GM12878 (cell line): ENCODE data around the gene GLI2. TPM values are rescaled to one million over a fixed set of nuclear protein-coding genes. Genes with fewer than 3 reads are reported as not detected.

Experiments used
- ATAC-seq: fragments of 200-7000 bp; cut with Tn5 transposase; 3 replicates; pipeline ENCODE4 v1.9.1; 2020; ENCODE audit warnings: mild to moderate bottlenecking, moderate library complexity
- BruUV-seq: library from RNA; stranded (reverse); fragments of 400-500 nt; replicated peaks from 2 replicates; lab custom pipeline; 2021; lab: Mats Ljungman, UMichigan
- CTCF ChIA-PET: fragments of 300-600 bp; sonication (Branson Sonifier 250); formaldehyde crosslinking; extraction: SDS; loops from one replicate; lab custom pipeline; 2021; ENCODE audit warnings: inconsistent platforms; lab: Yijun Ruan, JAX
- POLR2A ChIA-PET: fragments of 350-600 bp; formaldehyde crosslinking; extraction: SDS; loops from one replicate; lab custom pipeline; 2021; ENCODE audit warnings: inconsistent platforms; lab: Charles Lee
- RAD21 ChIA-PET: fragments of 300-600 bp; sonication (Branson Sonifier 250); formaldehyde crosslinking; loops from one replicate; lab custom pipeline; 2023; ENCODE audit warnings: antibody characterized with exemption; ENCODE audit not compliant: unreplicated experiment; lab: Charles Lee
- SMC1A ChIA-PET: fragments of 300-600 bp; sonication (Branson Sonifier 250); formaldehyde crosslinking; loops from one replicate; lab custom pipeline; 2023; ENCODE audit not compliant: unreplicated experiment, uncharacterized antibody; lab: Charles Lee
- DNase-seq: peaks from one replicate; pipeline ENCODE4 v3.0.0-alpha.2; 2011; ENCODE audit warnings: low read depth, low spot score
- FAIRE-seq: peaks from 3 replicates; lab custom pipeline; 2011; peaks lifted over from hg19 to GRCh38; lab: Jason Lieb, UNC
- H2AFZ ChIP-seq: 2 replicates; pipeline ENCODE4 v1.6.0; 2011; ENCODE audit warnings: low read depth, low read length, control low read depth; ENCODE audit not compliant: control insufficient read depth
- H3K27ac ChIP-seq: 2 replicates; pipeline ENCODE4 v1.5.1; 2011; ENCODE audit warnings: control low read depth; ENCODE audit not compliant: control insufficient read depth, insufficient read depth
- H3K27me3 ChIP-seq, 2 experiments: replicated peaks in 1 of 2; 2 replicates each; pipeline versions ENCODE4 v1.6.0 to v1.6.1; 2011; ENCODE audit warnings: low read length in 1 of 2; ENCODE audit not compliant: control insufficient read depth in 2 of 2, insufficient read depth in 2 of 2
- H3K36me3 ChIP-seq, 2 experiments: 2 replicates each; pipeline ENCODE4 v1.5.1; 2011; ENCODE audit warnings: low read length in 1 of 2; ENCODE audit not compliant: control insufficient read depth in 2 of 2, insufficient read depth in 2 of 2
- H3K4me1 ChIP-seq: 2 replicates; pipeline ENCODE4 v1.6.1; 2011; ENCODE audit warnings: mild to moderate bottlenecking, low read length, moderate library complexity, mixed read lengths; ENCODE audit not compliant: control insufficient read depth, insufficient read depth
- H3K4me2 ChIP-seq: 2 replicates; pipeline ENCODE4 v1.6.0; 2011; ENCODE audit warnings: control low read depth; ENCODE audit not compliant: control insufficient read depth, insufficient read depth
- H3K4me3 ChIP-seq: fragments of 200-600 bp; sonication (generic); 2 replicates; pipeline ENCODE4 v1.5.1; 2016
- H3K79me2 ChIP-seq: 2 replicates; pipeline ENCODE4 v1.6.0; 2011; ENCODE audit warnings: low read length; ENCODE audit not compliant: control insufficient read depth, insufficient read depth
- H3K9ac ChIP-seq: 2 replicates; pipeline ENCODE4 v1.8.0; 2011; ENCODE audit warnings: low read length, control low read depth, mixed read lengths; ENCODE audit not compliant: control insufficient read depth, insufficient read depth
- H3K9me3 ChIP-seq: replicated peaks from 3 replicates; pipeline ENCODE4 v1.5.1; 2011; ENCODE audit warnings: mild to moderate bottlenecking, low read length; ENCODE audit not compliant: control insufficient read depth, insufficient read depth
- H4K20me1 ChIP-seq: 2 replicates; pipeline ENCODE4 v1.6.0; 2011; ENCODE audit not compliant: control insufficient read depth, insufficient read depth
- KAT2A ChIP-seq: conservative IDR thresholded peaks from 2 replicates; pipeline ENCODE4 v1.6.1; 2011; ENCODE audit warnings: low read depth, low read length; ENCODE audit not compliant: control insufficient read depth
- MTA2 ChIP-seq: fragments of 450-650 bp; IDR thresholded peaks from 2 replicates; pipeline ENCODE4 v1.6.1; 2016; ENCODE audit warnings: low read depth, mild to moderate bottlenecking, moderate library complexity
- SIN3A ChIP-seq: IDR thresholded peaks from 2 replicates; pipeline ENCODE4 v1.6.1; 2012; ENCODE audit warnings: low read depth, low read length, improper control_type of control experiment
- TCF3 ChIP-seq: IDR thresholded peaks from 2 replicates; pipeline ENCODE4 v1.6.1; 2012; ENCODE audit warnings: low read depth, mild to moderate bottlenecking, low read length, borderline replicate concordance; ENCODE audit not compliant: insufficient read depth
- WGBS: methylation state at CpG from one replicate; pipeline ENCODE4 v1.1.6; 2016; ENCODE audit warnings: low lambda C conversion rate; ENCODE audit not compliant: insufficient replicate concordance, insufficient coverage; ENCODE audit errors: missing lambda C conversion rate; 5-methylcytosine and 5-hydroxymethylcytosine counted together
- in situ Hi-C: fragments of 300-500 bp; cut with MboI; formaldehyde crosslinking; loops from 9 replicates; pipeline ENCODE4 v1.14.3; 2018; ENCODE audit warnings: mixed read lengths
- intact Hi-C: fragments of 100-400 bp; cut with micrococcal nuclease; formaldehyde crosslinking; loops from one replicate; pipeline ENCODE4 v1.14.2; 2022; ENCODE audit not compliant: unreplicated experiment
- polyA plus RNA-seq, 11 experiments: library from polyadenylated mRNA; depleted of rRNA in 4 of 11; unstranded in 6 of 11; stranded (reverse) in 5 of 11; fragments of >200 nt; fragmentation: Nextera tagmentation in 4 of 11; fragmentation: Illumina TruSeq in 1 of 11; extraction: Ambion mirVana in 4 of 11; extraction: Trizol in 1 of 11; gene quantifications; 1 replicate in 1 of 11; 2 replicates in 10 of 11; pipeline versions ENCODE4 v1.2.1 to v1.2.3, GENCODE V29; 2011 to 2016; ENCODE audit warnings: inconsistent platforms in 2 of 11, missing spikeins in 2 of 11, low read depth in 1 of 11
- total RNA-seq, 4 experiments: library from RNA; depleted of rRNA in 3 of 4; stranded (reverse); fragments of >200 nt in 3 of 4; fragmentation: Illumina TruSeq in 1 of 4; extraction: Trizol in 1 of 4; gene quantifications; 2 replicates each; pipeline versions ENCODE4 v1.2.1 to v1.2.3, GENCODE V29; 2013 to 2021
- TF ChIP-seq, protein P1 (sequence below): IDR thresholded peaks from 2 replicates; pipeline ENCODE4 v1.6.1; 2011; ENCODE audit warnings: borderline replicate concordance, low read depth, mild to moderate bottlenecking, moderate library complexity, low read length; ENCODE audit not compliant: insufficient read depth, poor library complexity, severe bottlenecking

Gene GLI2
- total and polyA plus RNA-seq, 10 of the 15 experiments (the other 5 are each of a cell fraction or from before 2014, with no cell fraction given) = 0.01 TPM; not detected in 9

DNA sequence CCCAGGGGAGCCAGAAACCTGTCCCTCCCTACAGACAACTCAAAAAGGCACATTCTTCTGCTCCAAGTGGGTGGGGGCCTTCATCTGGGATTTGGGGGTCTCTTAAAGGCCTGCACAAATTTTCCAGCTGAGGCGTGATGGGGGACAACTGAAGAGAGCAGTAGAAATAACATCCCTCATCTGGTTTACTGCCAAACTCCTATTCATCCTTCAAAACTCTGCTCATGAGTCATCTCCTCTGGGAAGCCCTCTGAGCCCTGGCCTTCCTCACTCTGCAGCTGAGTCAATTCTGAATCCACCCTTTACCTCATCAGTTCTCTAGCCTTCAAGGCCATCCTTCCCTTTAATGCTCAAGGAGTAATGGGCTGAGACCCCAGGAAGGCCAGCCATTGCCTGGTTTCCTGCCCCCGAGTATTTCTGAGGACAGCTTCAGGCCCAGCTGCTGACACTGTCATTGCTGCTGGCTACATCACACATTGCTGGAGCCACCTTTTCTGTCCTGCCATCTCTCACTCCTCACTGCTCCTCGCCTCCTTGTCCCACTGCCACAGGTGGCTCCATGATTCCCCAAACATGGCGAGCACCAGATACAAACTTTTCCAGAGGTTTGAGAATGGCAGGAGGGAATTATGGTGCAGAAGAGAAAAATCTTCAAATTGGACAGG is 32.2 kb upstream of the GLI2 start (continued):
- TF ChIP-seq MTA2 = no peak

DNA sequence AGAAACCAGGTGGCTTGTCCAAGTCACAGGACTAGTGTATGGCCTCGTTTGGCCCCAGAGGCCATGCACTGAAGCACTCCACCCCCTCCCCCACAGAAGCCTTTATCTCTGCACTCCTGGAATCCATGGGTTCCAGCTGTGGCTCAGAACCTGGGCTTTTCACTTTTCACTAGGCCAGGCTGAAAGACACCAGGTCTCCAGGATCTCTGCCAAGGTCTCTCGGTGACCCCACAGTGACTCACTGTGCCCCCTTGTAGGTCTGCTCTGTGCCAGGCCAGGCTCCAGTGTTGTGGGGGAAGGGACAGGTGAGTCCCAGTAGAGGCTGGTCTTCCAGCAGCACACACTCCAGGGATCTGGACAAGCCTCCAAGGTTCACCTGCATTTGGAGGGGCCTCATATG is 31.0 kb upstream of the GLI2 start:
- Histone ChIP-seq H3K4me1 (no peaks in the 10 kb centered on the region), H3K4me3 (no peak overlapping the region), H3K79me2 (no peaks in the 10 kb centered on the region), H3K27me3 (peaks cover 0 to 2% of the 10 kb centered on the region in 2 experiments; a peak in 3 of 4 replicates), H3K27ac (no peak overlapping the region), H3K36me3 (no peaks in the 10 kb centered on the region), H3K9me3 (no peaks in the 10 kb centered on the region), H4K20me1 (no peaks in the 10 kb centered on the region; the same call in 1 of the 2 replicates), H2AFZ (no peak overlapping the region), H3K4me2 (no peak overlapping the region), H3K9ac (no peak overlapping the region)
- CTCF ChIA-PET = no interaction called here
- TF ChIP-seq KAT2A = no peak
- TF ChIP-seq SIN3A = no peak
- TF ChIP-seq TCF3 = no peak
- TF ChIP-seq, protein P1, sequence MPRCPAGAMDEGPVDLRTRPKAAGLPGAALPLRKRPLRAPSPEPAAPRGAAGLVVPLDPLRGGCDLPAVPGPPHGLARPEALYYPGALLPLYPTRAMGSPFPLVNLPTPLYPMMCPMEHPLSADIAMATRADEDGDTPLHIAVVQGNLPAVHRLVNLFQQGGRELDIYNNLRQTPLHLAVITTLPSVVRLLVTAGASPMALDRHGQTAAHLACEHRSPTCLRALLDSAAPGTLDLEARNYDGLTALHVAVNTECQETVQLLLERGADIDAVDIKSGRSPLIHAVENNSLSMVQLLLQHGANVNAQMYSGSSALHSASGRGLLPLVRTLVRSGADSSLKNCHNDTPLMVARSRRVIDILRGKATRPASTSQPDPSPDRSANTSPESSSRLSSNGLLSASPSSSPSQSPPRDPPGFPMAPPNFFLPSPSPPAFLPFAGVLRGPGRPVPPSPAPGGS = no peak
- ATAC-seq (no peak), FAIRE-seq (no peak), DNase-seq (no peak)
- in situ Hi-C loops = no loop called here
- SMC1A ChIA-PET = no interaction called here
- RAD21 ChIA-PET = no interaction called here
- WGBS = 0% methylated on average over 2 of the region's 2 CpGs
- intact Hi-C loops = no loop called here
- POLR2A ChIA-PET = no interaction called here
- BruUV-seq = no TSS peak
